Activated CD4-positive, alpha-beta T cell treated with anti-CD3 and anti-CD28 coated beads, Interleukin-10, Interleukin-2, amounts not matched to agents 100 ng/mL and 50 ng/mL, durations not matched to agents 16 hours and 8 hours (primary cell): ENCODE measurements around the gene SNRNP27.
"Not testable (repeated sequence)": the region's sequence is repeated elsewhere in the genome, so short reads cannot be mapped to it uniquely, and the experiment has no call there.

Source experiments
- DNase-seq: peaks from one replicate; pipeline ENCODE4 v3.0.0-alpha.2; 2020

Gene SNRNP27, protein sequence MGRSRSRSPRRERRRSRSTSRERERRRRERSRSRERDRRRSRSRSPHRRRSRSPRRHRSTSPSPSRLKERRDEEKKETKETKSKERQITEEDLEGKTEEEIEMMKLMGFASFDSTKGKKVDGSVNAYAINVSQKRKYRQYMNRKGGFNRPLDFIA

DNA sequence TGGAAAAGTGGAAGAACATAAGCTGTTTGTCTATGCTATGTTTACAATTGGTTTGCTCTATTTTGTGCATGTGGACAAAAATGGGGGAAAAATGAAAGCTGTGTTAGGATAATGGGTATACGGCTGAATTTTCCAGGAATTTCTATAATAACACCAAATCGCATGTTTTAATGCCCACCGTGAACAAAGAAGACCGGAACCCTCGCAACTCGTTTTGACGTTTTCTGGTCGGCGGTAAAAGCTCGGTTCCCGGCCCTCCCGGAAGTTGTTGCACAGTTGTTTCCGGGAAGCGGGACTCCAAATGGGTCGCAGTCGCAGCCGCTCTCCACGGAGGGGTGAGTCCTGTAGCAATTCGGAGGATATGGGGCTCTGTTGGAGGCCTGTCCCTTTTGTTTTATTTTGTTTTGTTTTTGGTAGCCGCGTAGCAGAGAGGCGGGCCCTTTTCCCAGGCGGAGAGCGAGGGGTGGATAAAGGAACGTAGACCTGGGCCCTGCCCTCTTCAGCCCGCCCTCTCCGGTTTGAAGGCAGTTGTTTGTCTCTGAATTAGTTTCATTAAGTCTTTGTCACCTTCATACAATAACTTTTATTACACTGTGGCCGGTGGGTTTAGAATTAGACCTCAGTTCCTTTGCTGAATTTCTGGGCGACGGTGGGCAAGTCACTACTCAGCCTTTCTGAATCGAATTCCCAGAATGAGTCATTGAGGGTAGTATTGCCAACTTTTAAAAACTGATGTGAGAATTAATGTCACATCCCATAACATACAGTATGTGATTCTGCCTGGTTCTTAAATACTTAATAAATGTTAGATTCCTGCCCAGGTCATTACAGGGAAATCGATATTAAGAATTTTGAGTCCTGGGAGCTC, at the start of gene SNRNP27:
Gene SNRNP27, plus strand, starts transcription at position 273 of the 868 bp plus-strand sequence. Its CDS starts 29 bp downstream, at position 302.
- DNase-seq = peak; percentile 87

DNA sequence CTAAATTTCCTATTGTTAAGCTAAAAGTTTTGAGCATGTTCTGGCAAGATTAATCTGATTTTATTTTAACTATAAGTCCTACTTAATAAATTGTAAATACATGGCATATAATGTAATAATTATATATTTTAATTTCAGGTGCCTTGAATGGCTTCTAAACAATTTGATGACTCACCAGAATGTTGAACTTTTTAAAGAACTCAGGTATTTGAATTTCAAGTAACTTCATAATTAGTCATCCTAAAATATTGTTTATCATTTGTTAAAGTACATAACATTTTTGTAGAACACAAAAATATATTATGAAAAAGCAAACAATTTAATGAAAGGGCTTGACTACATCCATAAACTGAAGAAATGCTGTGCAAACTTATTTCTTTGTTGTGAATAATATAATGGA, 49.8 kb upstream of the SNRNP27 start:
- no peak for DNase-seq

DNA sequence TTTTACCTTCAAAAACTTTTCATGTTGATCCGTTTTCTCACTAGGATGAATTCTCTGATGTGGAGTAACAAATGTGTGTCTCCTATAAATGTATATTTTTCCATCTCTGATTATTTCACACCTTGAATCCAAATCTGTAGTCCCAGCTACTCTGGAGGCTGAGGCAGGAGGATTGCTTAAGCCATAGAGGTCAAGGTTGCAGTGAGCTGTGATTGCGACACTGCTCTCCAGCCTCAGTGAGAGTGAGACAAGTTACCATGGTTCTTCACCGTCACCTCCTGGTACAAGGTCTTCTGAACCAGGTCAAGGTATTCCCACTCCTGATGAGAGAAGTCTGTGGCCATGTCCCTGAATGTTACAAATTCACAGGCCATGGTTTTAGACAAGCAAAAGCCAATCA, 49.2 kb upstream of the SNRNP27 start:
- no peak for DNase-seq

DNA sequence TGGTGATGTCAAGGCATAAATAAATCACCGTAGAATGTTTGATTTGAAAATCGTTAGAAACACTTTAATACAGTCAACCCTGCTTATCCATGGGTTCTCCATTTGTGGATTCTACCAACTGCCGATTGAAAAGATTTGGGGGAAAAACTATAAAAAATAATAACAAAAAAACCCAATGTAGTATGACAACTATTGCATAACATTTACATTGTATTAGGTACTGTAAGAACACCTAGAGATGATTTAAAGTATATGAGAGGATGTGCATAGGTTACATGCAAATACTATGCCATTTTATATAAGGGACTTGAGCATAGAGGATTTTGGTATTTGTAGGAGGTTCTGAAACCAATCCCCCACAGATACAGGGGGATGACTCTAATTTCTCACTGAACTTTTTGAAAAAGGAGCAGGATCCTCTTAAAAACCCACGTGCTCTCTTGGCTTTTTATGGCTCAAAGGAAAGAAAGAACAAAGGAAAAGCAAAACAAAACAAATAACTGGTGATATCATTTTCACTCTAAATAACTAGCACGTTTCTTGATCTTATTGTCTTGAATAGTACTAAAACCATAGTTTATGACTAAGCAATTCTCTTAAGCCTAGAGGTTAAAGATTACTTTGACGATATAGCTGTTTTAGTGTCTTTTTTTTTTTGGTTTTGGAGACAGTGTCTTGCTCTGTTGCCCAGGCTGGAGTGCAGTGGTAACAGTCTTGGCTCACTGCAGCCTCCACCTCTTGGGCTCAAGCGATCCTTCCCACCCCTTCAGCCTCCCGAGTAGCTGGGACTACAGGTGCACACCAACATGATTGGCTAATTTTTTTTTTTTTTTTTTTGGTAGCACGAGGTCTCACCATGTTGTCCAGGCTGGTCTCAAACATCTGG, 47.3 kb upstream of the SNRNP27 start:
- DNase-seq = no peak

DNA sequence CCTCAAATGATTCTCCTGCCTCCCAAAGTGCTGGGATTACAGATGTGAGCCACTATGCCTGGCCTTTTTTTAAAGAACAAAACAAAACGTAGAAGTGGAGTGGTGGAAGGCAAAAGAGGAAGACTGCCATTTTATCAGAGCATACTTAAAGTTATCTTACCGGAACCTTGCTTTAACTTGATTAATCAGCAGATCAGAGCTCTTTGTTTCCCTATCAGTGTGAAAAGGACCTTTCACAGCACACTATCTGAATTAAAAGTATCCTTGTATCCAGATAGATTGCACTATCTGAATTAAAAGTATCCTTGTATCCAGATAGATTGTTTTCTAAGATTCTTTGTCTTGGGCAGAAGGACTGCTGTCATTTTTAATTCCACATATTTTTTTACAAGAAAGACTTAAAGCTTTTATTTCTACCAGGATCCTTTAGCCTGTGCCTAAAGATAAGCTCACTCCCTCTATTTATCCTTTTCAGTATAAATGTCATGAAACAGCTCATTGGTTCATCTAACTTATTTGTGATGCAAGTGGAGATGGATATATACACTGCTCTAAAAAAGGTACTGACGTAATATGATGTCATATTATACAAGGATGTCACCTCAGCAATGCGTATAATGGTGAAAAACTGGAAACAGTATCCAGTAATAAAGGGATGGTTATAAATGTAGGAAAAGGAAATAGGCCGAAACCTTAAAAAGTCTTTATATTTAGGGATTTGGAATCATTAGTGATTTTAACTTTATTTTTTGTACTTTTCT, 46.5 kb upstream of the SNRNP27 start:
- no peak for DNase-seq

DNA sequence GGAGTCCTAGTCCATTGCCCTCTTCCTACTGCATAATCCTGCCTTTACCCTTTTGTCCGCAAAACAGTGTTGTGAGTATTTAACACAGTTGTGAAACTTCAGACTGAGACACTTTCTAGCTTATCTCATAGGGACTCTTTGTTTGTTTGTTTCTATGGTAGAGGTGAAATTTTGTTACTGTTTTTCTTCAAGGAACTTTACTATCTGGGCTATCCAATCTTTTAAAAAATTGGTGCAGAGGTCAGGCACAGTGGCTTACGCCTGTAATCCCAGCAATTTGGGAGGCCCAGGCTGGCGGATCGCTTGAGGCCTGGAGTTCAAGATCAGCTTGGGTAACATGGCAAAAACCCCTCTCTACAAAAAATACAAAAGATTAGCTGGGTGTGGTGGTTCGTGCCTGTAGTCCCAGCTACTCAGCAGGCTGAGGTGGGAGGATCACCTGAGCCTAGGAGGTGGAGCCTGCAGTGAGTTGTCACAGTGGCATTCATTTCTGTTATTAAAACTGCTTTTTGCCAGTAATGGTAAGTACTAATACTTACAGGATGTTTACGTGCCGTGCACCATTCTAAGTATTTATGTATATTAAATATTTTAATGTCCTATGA, 45.5 kb upstream of the SNRNP27 start:
- no peak for DNase-seq

DNA sequence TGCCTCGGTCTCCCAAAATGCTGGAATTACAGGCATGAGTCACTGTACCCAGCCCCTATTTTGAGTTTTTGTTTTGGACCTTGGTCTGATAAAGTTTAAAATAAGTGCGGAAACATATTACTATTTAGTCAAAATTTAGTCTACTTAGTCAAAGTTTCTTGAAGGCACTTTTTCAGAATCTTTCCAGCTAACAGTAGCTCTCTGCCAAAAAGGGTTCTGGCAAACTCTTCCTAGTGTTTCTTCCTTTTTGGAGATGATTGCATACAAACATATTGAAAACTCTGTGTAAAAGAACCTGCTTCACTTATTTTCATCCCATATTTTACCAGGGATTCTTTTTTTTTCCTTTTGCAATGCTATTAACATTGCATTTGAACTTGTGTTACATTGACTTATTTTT, 35.5 kb upstream of the SNRNP27 start:
- no peak for DNase-seq

DNA sequence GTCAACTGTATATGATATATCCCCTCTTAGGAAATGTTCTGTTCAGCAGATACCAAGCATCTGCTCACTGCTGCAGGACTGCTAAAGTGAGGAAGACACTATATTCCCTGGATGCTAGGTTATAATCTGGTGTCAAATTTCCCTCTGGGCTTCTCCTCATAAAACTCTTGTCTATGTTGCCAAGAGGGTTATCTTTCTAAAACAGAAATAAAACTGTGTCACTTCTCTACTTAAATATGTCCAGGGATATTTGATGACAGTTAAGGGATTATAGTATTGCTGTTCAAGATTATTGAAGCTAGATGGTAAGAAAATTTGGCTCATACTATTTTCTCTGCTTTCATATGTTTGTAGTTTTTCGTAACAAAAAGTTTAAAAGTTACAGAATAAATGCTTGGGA, 30.5 kb upstream of the SNRNP27 start:
- DNase-seq = no peak

DNA sequence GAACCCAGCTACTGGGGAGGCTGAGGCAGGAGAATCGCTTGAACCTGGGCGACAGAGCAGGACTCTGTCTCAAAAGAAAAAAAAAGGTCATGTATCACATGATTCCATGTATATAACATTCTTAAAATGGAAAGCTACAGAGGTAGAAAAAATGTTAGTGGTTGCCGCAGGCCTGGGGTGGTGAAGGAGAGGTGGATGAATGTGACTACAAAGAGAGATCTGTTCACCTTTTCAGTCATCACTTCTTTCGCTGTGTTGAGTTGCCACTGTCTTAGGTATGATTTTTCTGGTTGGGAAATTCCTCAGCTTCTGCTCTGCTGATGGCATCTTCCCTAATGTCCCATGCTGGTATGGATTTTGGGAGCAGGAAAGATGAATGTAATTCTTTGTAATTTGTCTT, 5.3 kb upstream of the SNRNP27 start:
- no peak for DNase-seq

DNA sequence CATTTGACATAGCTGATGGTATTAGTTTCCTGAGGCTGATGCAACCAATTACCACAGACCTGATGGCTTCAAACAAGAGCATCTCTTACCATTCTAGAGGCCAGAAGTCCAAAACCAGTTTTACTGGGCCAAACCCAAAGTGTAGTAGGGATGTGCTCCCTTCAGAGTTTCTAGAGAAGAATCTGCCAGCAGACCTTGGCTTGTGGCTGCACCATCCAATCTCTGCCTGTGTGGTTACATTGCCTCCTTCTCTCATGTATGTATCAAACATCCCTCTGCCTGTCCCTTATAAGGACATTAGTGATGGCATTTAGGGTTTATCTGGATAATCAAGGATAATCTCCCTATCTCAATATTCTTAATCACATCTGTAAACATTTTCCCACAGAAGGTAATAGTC, 4.5 kb upstream of the SNRNP27 start:
- no peak for DNase-seq

DNA sequence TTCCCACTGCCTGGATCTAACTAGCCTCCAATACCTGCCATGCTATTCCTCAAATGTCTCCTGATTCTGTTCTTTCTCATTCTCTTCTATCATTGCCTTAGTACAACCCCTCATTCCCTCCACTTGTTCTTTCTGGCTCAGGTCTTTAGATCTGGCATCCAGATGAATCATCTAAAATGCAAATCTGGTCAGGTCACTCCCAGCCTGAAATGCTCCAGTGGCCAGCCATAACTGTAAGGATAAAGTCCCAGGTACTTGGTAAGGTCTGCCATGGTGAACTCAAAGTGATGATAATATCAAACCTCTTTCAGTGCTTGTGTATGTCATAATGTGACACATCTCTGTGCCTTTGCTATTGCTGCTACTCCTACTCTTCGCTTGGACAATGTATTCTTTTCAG, 2.9 kb upstream of the SNRNP27 start:
- no peak for DNase-seq

DNA sequence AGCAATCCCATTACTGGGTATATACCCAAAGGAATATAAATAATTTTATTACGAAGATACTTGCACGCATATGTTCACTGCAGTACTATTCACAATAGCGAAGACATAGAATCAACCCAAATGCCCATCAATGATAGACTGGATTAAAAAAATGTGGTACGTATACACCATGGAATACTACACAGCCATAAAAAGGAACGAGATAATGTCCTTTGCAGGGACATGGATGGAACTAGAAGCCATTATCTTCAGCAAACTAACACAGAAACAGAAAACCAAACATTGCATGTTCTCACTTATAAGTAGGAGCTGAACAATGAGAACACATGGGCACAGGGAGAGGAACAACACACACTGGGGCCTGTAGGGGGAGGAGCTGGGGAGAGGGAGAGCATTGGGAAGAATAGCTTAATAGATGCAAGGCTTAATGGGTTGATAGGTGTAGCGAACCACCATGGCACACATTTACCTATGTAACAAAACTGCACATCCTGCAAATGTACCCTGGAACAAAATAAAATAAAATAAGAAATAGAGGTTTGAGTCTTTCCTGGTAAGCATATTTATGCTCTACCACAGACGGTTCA, 825 bp upstream of the SNRNP27 start:
- not testable (repeated sequence) for DNase-seq

DNA sequence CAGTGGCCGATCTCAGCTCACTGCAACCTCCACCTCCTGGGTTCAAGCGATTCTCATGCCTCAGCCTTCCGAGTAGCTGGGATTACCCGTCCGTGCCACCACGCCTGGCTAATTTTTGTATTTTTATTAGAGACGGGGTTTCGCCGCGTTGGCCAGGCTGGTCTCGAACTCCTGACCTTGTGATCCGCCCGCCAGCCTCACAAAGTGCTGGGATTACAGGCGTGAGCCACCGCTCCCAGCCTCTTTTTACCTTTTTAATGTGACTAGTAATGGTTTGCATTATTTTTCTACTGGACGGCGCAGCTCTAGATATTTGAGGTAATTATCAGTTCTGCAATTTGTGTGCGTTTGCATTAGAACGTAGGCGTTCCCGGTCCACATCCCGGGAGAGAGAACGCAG, 981 bp downstream of the SNRNP27 start:
- DNase-seq = not testable (repeated sequence)

DNA sequence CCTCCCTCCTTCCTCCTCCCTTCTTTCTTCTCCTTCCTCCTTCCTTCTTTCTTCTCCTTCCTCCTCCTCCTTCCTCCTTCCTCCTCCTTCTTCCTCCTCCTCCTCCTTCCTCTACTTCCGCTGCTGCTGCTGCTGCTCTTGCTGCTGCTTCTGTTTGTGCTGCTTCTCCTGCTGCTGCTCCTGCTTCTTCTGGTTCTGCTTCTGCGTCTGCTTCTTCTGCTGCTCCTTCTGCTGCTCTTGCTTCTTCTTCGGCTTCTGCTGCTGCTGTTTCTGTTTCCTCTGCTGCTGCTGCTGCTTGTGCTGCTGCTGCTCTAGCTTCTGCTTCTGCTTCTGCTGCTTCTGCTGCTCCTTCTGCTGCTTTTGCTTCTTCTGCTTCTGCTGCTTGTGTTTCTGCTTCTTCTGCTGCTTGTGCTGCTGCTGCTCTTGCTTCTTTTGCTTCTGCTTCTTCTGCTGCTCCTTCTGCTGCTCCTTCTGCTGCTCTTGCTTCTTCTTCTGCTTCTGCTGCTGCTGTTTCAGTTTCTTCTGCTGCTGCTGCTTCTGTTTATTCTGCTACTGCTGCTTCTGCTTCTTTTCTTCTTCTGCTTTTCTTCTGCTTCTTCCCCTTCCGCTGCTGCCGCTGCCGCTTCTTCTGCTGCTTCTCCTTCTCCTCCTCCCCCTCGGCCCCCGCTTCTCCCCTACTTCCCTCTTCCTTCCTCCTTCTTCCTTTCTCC, 8.6 kb downstream of the SNRNP27 start:
- peak; percentile 24 for DNase-seq

DNA sequence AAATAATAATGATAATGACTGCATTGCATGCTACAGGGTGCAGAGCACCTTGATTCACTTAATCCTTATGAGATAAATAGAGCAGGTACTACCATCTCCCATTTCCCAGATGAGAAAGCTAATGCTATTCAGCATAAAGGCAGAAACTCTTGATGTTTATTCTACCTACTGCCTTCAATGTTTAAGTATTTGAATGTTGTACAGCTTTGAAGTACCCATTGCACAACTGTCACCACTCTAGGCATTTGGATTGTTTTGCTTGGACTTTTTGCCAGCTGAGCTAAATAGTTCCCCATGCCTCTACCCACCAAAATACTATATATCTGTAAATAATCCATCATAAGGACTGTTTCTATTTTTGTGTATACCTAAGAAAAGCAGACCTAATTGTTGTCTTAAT, 13.5 kb downstream of the SNRNP27 start:
- no peak for DNase-seq

DNA sequence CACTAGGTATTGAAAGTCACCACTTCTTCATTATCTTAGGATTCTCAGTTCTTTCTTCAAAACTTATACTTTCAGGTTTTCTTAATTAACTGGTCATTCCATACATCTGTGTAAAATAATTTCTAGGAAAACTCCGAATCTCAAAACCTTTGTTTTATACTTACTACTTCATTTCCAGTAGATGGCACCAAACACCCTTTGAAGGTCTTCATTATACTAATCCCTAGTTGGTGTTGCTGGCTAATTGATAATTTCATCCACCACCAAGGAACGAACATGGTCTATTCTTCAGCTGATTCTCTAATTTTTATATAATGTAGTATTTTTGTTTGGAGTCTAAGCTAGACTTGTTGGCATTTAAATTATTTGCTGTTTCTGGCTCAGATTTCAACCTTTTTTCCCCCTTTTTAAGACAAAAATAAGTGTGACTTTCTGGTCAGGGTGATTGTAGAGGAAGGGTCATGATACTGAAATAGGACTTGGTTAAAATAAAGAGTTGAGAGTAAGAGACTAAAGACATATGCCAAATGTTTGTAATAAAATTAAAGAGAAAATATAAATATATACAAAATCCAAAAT, 18.3 kb downstream of the SNRNP27 start:
- DNase-seq = peak; percentile 67

DNA sequence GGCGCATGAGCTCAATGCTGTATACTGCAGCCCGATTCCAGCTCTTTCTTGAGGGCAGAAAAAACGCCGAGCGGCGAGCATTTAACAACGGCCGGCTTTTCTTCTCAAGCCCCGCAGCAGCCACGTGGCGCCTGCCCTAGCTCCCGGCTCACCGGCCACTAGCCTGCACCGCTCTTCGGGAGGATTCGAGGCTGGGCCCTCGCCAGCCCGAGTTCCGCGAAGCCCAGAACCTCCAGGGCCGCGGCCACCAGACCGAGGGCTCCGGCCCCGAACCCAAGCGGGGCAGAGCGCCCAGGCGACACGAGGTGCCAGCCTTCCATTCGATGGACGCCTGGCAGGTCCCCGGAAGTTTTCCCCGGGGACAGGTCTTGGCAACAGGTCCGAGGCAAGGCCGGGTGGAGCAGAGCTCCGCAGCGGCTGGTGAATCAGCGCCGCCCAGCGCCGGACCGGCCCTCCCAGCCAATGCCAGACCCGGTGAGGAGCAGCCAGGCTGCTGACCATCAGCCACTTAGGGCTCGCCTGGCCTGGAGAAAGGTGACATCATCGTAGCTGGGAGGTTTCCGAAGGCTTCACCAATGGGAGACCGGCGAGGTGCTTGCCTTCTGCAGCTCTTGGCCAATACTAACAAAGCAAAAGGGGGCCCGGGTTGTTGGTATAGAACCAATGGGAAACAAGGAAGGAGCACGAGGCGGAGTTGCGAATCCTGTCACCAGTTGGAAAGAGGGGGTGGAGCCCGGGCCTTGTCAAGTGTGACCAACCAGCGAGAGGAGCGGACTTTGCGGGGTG, 20.6 kb downstream of the SNRNP27 start:
- DNase-seq = peak; percentile 100

DNA sequence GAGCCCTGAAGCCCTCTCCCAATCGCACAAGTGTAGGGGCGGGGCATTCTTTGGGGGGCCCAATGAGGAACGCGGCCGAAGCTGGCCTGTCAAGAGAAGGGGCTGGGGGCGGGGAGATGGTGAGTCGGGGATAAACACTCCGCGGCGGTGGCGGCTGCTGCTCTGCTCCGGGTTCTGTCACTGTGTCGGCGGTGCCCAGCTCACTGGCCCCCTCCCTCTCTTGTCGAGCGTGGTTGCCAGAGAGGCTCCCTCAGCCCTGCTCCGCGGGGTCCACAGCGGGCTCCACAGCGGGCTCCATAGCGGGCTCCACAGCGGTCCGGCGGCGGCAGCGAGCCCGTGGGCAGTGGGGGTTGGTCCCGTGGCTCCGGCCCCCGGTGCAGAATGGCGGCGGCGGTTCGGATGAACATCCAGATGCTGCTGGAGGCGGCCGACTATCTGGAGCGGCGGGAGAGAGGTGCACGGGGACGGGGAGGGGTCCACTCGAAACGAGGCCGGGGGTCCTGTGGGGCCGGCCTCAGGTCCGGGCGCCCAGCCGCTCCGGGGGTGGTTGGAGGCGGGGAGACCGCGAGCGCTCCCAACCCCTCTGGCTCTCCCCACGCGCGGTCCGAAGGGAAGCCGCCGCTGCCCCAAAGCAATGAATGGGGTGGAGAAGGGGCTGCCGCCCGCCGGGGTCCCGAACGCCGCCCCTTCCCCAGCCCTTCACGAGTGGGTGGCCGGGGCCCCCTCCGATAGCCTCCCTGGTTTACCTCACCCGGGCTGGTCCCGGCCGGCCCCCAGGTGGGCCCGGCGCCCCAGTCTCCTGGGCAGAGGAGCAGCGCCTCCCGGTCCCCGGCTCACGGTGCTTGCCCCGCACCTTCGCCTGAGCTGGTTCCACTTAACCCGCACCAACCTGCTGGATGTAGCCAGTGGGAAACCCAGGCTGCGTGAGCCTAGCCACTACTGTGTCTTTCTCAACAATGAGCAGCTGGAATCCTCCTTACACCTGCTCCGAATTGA, 21.5 kb downstream of the SNRNP27 start, which contains the start of gene MXD1:
Gene MXD1, plus strand, starts transcription at position 160 of the 996 bp plus-strand sequence. Its CDS starts 222 bp downstream, at position 382.
- no peak for DNase-seq

DNA sequence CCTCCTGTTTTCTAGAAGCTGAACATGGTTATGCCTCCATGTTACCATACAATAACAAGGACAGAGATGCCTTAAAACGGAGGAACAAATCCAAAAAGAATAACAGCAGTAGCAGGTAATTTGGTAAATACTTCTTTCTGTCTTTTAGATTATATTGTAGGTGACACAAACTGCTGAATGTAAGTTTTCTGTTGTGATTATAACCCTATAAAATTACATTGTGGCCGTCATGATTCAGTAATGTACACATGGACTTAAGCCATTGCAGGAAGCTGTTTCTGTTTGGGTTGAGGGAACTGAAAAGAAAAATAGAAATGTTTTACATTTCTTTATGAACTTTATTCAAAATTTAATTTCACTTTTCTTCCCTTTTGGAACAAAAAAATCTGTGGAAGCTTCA, 22.4 kb downstream of the SNRNP27 start:
- no peak for DNase-seq
